NCI-H510A (cell line): ENCODE measurements around the gene PGBD2.
"Not testable (repeated sequence)": the region's sequence is repeated elsewhere in the genome, so short reads cannot be mapped to it uniquely, and the experiment has no call there.

Experiments used
- DNase-seq: peaks from one replicate; lab custom pipeline; 2025; lab: John Stamatoyannopoulos, UW

The PGBD2 gene

GRCh38 chr1:248925859-248926258 is 19.8 kb downstream of the PGBD2 start:
- DNase-seq = not testable (repeated sequence)

- DNase-seq = no peak
Measured at GRCh38 chr1:248926401-248927182, 20.6 kb downstream of the PGBD2 start.

- DNase-seq = not testable (repeated sequence)
Measured at GRCh38 chr1:248927283-248927682, 21.2 kb downstream of the PGBD2 start.

- not testable (repeated sequence) for DNase-seq
Measured at GRCh38 chr1:248928122-248928521, 22.1 kb downstream of the PGBD2 start.

GRCh38 chr1:248930037-248930436 is 24.0 kb downstream of the PGBD2 start:
- DNase-seq = not testable (repeated sequence)

- DNase-seq = not testable (repeated sequence)
Measured at GRCh38 chr1:248938173-248938809, 32.3 kb downstream of the PGBD2 start.

- not testable (repeated sequence) for DNase-seq
Measured at GRCh38 chr1:248944134-248944999, 38.3 kb downstream of the PGBD2 start.

GRCh38 chr1:248945000-248945423 is 39.0 kb downstream of the PGBD2 start:
- DNase-seq = not testable (repeated sequence)

GRCh38 chr1:248945453-248945852 is 39.4 kb downstream of the PGBD2 start:
- DNase-seq = not testable (repeated sequence)

- not testable (repeated sequence) for DNase-seq
Measured at GRCh38 chr1:248945856-248946416, 39.9 kb downstream of the PGBD2 start.
